DMS53 treated with DMSO at 0.1 percent for 48 hours (cell line): ENCODE measurements around the gene HOXB13.

Source experiments
- DNase-seq: peaks from one replicate; lab custom pipeline; 2025; ENCODE audit not compliant: unreplicated experiment; lab: John Stamatoyannopoulos, UW

HOXB13 gene

DNA sequence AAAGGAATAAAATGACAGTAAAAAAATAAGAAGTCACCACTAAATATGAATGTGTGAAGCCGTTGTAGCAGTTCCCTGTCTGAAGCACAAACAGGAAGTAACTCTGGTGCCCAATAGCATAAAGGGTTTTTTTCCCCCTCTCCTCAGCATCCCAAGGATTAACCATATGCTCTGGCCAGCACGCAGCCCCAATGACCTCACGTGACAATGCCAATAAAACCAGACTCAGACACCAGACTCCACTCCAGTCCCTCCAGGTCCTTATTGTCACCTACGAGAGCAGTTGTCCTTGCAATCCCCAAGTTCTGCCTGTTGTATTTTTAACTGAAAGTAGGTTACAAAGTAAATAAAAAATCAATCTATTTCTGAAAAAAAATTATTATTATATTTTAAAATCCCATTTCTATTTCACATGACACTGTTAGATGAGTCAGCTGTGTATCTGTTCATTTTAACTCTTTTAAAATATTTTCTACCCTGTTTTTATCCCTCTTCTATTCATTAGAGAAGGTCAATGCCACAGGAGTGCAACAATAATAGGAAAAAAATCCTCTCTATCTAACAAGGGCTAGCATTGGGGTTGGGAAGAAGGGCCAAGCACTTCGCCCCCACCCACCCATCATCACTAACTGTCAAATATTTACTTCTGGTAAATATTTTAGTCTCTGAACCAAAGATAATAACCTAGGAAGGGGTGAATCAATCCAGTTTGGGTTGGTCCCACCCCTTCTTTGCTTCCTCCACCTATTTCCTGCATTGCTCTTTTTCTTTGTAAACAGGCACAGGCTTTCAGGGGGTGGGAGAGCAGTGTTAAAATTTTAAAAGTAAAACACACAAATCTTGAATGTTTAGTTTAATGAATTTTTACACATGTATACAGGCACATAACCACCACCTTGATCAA is 12.8 kb downstream of the HOXB13 start:
- DNase-seq = no peak

DNA sequence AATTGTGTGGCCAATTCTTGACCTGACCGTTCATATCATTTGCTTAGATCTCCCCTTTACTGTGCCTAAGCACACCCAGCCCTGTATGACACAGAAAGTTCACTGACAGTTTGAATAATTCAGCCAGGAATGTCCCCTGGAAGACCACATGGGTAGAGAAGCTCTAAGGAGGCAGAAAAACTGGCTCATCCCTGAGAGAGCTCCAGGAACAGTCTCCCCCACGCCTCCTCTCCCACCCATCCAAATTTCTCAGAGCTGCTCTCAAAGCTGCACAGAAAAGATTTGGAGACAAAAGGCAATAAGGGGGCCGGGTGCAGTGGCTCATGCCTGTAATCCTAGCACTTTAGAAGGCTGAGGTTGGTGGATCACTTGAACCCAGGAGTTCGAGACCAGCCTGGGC is 17.4 kb downstream of the HOXB13 start:
- DNase-seq = no peak

DNA sequence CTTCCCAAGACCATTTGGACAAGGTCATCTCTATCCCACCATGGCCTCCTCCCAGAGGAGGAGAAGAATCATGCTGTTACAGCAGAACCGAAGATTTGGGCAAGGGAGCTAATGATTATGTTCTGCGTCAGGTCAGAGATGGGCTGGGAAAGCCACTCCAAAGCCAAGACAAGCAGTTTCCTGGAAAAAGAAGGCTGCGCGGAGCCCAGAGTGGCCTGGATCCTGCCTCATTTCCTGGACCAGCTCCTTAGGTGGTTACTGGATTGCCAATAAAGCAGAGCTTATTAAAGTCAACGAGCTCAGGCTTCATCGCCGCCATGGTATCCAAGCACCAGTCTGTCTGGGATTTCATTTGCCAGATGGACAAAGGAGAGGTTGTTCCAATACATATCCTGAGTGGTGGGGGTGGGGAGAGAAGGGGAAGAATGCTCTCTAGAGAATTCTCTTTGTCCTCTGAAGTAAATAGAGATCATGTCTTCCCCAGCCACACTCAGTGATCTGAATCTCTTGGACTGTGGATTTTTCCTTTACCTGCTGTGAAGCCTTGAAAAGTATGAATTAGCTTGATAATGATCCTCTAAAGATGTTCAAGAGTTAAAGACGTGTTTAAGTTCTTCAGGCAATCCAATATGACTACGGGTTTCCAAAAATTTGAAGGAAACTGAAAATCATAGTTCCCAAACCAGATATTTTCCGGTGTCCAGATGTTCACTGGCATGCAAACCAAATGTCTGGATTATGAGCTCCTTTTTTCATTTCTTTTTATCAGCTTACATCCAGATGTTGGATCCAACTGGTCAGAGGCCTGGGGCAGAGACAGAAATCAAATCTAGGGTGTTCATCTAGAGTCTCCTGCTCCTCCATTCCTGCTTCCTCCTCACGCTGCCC is 23.9 kb downstream of the HOXB13 start:
- no peak for DNase-seq

DNA sequence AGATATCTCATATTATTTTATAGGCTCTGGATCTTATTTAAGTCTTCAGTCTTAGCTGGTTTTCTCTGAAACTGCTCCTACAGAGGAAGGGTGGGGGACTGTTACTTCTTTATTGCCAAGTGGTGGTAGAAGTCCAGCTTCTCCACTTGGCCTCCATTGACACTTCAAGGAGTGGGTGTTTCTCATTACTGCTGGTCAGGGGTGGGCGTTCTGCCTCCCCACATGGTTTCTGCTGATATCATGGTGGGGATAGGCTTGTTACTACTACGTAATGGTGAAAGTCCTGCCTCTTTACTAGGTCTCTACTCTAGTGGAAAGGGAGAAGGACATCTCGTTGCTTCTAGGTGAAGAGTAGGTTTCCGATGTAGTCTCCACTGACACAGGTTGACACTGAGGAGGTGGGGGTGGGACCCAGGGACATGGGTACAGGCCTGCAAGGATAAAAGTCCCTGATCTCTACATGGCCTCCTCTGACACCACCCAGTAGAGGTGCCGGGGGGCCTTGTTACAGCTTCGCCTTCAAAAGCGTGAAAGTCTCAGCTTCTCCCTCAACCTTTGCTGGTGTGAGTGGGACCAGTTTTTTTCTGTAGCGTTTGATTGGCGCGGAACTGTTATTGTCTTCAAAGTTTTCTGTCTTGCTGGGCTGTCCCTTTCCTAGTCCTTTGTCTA is 26.6 kb downstream of the HOXB13 start:
- DNase-seq = no peak

DNA sequence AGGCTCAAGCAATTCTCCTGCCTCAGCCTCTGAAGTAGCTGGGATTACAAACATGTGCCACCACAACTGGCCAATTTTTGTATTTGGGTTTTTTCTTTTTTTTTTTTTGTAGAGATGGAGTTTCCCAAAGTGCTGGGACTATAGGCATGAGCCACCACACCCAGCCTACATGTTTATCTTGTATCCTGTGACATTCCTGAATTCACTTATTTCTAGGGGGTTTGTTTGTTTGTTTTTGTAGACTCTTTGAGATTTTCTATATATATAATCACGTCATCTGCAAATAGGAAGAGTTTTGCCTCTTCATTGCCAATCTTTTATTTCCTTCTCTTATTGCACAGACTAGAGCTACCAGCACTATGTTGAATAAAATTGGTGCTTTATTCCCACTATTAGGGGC is 35.4 kb downstream of the HOXB13 start:
- DNase-seq = no peak

DNA sequence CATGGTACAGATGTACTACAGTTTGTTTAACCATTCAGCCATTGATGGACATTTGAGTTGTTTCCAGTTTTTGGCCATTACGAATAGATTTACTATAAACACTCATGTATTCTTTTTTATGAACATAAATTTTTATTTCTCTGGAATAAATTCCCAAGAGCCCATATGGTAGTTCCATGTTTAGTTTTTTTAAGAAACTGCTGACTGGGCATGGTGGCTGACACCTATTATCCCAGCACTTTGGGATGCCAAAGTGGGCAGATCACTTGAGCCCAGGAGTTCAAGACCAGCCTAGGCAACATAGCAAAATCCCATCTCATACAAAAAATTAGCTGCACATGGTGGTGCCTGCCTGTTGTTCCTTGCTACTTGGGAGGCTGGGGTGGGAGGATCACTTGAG is 36.5 kb downstream of the HOXB13 start:
- DNase-seq = no peak

DNA sequence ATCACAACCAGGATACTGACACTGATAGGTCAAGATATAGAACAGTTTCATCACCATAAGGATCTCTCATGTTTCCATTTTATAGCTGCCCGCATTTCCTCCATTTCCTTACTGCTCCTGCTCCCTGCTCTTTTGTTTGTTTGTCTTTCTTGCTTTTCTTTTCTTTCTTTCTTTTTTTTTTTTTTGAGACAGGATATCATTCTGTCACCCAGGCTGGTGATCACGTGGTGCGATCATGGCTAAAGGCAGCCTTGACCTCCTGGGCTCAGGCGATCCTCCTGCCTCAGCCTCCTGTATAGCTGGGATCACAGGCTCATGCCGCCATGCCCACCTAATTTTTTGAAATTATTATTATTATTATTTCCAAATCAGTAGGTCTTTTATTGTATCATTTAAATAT is 37.9 kb downstream of the HOXB13 start:
- DNase-seq = no peak

DNA sequence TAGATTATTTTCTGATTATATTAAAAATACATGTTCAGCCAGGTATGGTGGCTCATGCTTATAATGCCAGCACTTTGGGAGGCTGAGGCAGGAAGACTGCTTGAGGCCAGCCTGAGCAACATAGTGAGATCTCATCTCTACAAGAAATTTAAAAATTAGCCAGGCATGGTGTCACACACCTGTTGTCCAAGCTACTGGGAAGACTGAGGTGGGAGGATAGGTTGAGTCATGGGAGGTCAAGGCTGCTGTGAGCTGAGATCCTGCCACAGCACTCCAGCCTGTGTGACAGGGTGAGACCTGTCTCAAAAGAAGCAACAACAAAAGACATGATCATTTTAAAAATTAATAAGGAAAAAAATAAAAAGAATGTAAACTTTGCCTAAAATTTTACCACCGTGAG is 46.9 kb downstream of the HOXB13 start:
- no peak for DNase-seq

DNA sequence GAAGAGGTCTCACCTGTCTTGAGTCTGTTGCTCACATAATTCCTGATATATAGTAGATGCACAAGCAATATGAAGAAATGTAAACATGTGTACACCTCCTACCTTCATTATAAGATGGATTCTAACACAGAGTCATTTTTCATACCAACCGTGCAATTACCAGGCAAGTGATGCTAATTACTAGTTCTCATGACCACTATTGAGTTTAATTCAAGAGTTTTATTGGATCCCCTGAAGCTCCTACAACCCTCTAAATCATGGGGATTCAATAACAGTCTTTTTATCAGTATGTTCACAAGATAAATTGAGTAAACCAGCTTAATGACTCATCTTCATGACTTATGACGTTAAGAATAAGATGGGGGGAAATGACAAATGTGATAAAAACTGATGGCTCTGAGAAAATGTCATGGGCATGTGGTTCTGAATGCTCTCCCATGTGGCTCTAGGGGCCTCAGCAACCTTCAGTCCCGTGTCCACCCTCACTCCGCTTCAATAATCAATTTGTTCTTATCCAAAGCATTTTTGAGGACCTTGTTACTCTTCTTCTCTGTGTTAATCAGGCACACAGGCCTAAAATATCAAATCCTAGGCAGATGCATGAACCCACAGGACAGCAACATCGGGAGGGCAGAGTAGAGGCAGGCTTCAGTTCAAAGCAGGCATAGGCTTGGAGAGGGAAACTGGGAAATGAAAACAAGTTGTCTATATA is 49.0 kb downstream of the HOXB13 start:
- DNase-seq = no peak

DNA sequence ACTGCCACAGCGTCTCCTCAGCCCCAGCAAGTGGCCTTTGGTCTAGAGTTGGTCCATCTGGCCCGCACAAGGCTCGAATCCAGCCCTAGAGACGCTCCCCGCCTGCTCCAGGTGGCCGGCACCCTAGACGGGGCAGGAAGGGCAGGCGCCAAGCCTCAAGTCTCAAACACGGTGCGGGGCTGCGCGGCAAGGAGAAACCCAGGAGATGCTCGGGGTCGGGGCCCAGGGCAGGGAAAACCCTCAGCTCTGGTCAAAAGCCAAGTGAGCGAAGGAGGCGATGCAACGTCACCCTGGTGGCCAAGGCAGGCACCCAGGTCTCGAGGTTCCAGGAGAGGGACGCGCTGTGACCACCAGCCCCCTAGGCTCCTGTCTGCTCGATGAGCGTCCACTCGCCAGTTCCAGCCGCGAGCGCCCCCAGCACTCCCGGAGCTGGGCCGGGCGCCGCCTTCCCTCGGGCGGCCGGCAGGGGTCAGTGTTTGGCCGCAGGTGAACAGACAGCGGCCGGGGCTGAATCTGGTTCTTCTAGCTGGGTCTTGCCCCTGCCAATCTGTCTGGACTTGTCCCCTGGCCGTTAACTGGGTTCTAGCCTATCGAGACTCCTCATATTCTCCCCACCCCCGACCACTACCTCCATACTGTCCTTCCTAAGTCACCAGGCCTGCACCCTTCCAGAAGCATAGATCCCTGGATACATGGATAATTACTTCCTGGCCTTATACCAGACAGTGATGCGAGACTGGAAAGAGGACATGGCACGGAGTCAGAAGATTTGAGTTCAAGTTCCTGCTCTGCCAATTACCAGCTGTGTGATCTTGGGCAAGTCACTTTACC is 50.2 kb downstream of the HOXB13 start:
- peak; percentile 16 for DNase-seq

DNA sequence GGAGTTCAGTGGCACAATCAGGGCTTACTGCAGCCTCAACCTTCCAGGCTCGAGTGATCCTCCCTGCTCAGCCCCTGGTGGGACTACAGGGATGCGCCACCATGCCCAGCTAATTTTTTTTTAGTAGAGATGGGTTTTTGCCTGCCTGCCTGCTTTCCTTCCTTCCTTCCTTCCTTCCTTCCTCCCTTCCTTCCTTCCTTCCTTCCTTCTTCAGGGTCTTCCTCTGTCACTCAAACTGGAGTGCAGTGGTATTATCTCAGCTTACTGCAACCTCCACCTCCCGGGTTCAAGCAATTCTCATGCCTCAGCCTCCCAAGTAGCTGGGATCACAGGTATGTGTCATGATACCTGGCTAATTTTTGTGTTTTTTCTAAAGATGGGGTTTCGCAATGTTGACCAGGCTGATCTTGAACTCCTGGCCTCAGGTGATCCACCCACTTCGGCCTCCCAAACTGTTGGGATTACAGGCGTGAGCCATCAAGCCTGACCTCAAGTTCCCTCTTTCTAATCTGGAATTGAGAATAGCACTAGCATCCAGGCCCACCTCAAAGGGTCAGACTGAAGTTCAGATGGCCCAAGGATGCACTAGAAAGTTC is 51.5 kb downstream of the HOXB13 start:
- no peak for DNase-seq
